ENCODE measurements around the gene NTN3.

GRCh38 chr16:2512735-2513404, 41.8 kb downstream of the NTN3 start:
- no peak for TF ChIP-seq CTCF (conservative IDR thresholded peaks at IDR 0.05; ENCODE audit: low read depth, low read length)
- TF ChIP-seq, protein P1, sequence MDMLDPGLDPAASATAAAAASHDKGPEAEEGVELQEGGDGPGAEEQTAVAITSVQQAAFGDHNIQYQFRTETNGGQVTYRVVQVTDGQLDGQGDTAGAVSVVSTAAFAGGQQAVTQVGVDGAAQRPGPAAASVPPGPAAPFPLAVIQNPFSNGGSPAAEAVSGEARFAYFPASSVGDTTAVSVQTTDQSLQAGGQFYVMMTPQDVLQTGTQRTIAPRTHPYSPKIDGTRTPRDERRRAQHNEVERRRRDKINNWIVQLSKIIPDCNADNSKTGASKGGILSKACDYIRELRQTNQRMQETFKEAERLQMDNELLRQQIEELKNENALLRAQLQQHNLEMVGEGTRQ (IDR thresholded peaks at IDR 0.05; ENCODE audit: low read depth, low read length), result no peak
- no peak for TF ChIP-seq BHLHE40 (IDR thresholded peaks at IDR 0.05; ENCODE audit: low read depth, low read length)
- no peak for TF ChIP-seq POLR2A (IDR thresholded peaks at IDR 0.05; ENCODE audit: low read depth, low read length)
- TF ChIP-seq ELK1 (IDR thresholded peaks at IDR 0.05; ENCODE audit: borderline replicate concordance, low read depth, low read length), result no peak
- no peak for TF ChIP-seq CEBPB (IDR thresholded peaks at IDR 0.05; ENCODE audit: low read depth, low read length)
- no peak for TF ChIP-seq RCOR1 (IDR thresholded peaks at IDR 0.05; ENCODE audit: insufficient replicate concordance, low read length)
- no peak for TF ChIP-seq FOS (IDR thresholded peaks at IDR 0.05; ENCODE audit: low read depth, low read length)
- no peak for TF ChIP-seq MXI1 (IDR thresholded peaks at IDR 0.05; ENCODE audit: borderline replicate concordance, low read depth, low read length)
- TF ChIP-seq RAD21 (IDR thresholded peaks at IDR 0.05; ENCODE audit: low read length), result no peak
- TF ChIP-seq RFX5 (IDR thresholded peaks at IDR 0.05; ENCODE audit: low read depth, low read length), result no peak

Measured in IMR-90 (cell line).